ENCODE measurements around the gene MICAL2.

The MICAL2 gene

GRCh38 chr11:12092714-12093113 is 17.7 kb upstream of the MICAL2 start:
- TF ChIP-seq POU2F2 (IDR thresholded peaks at IDR 0.05; ENCODE audit: low read depth, low read length): no peak
- TF ChIP-seq TAF1 (IDR thresholded peaks at IDR 0.05; ENCODE audit: low read depth, low read length): no peak
- no peak for TF ChIP-seq POLR2AphosphoS5 (IDR thresholded peaks at IDR 0.05; ENCODE audit: low read depth, low read length)
- no peak for TF ChIP-seq PAX5 (IDR thresholded peaks at IDR 0.05; ENCODE audit: insufficient read depth, low read length, severe bottlenecking)
- no peak for TF ChIP-seq SPI1 (IDR thresholded peaks at IDR 0.05; ENCODE audit: low read depth, low read length)
- no peak for TF ChIP-seq POLR2A (IDR thresholded peaks at IDR 0.05; ENCODE audit: low read depth, low read length)
- DNase-seq (ENCODE audit: insufficient read length, low spot score) (no peak), FAIRE-seq (no peak)

GRCh38 chr11:12094872-12095800 is 15.3 kb upstream of the MICAL2 start:
- no peak for DNase-seq (ENCODE audit: insufficient read length, low spot score)
- FAIRE-seq: no peak
- TF ChIP-seq SPI1 (IDR thresholded peaks at IDR 0.05; ENCODE audit: low read depth, low read length): no peak
- TF ChIP-seq TAF1 (IDR thresholded peaks at IDR 0.05; ENCODE audit: low read depth, low read length): no peak
- TF ChIP-seq POLR2AphosphoS5 (IDR thresholded peaks at IDR 0.05; ENCODE audit: low read depth, low read length): no peak
- no peak for TF ChIP-seq PAX5 (IDR thresholded peaks at IDR 0.05; ENCODE audit: insufficient read depth, low read length, severe bottlenecking)
- TF ChIP-seq POU2F2 (IDR thresholded peaks at IDR 0.05; ENCODE audit: low read depth, low read length): no peak
- no peak for TF ChIP-seq POLR2A (IDR thresholded peaks at IDR 0.05; ENCODE audit: low read depth, low read length)

- TF ChIP-seq POLR2AphosphoS5 (IDR thresholded peaks at IDR 0.05; ENCODE audit: low read depth, low read length) (no peak), POU2F2 (IDR thresholded peaks at IDR 0.05; ENCODE audit: low read depth, low read length) (no peak), TAF1 (IDR thresholded peaks at IDR 0.05; ENCODE audit: low read depth, low read length) (no peak), SPI1 (IDR thresholded peaks at IDR 0.05; ENCODE audit: low read depth, low read length) (no peak), POLR2A (IDR thresholded peaks at IDR 0.05; ENCODE audit: low read depth, low read length) (no peak), PAX5 (IDR thresholded peaks at IDR 0.05; ENCODE audit: insufficient read depth, low read length, severe bottlenecking) (no peak)
- DNase-seq (ENCODE audit: insufficient read length, low spot score): no peak
- FAIRE-seq: no peak
Observed at GRCh38 chr11:12097219-12097618, 13.2 kb upstream of the MICAL2 start.

GRCh38 chr11:12098601-12099000 is 11.8 kb upstream of the MICAL2 start:
- TF ChIP-seq TAF1 (IDR thresholded peaks at IDR 0.05; ENCODE audit: low read depth, low read length) (no peak), SPI1 (IDR thresholded peaks at IDR 0.05; ENCODE audit: low read depth, low read length) (no peak), POU2F2 (IDR thresholded peaks at IDR 0.05; ENCODE audit: low read depth, low read length) (no peak), PAX5 (IDR thresholded peaks at IDR 0.05; ENCODE audit: insufficient read depth, low read length, severe bottlenecking) (no peak), POLR2A (IDR thresholded peaks at IDR 0.05; ENCODE audit: low read depth, low read length) (no peak), POLR2AphosphoS5 (IDR thresholded peaks at IDR 0.05; ENCODE audit: low read depth, low read length) (no peak)
- DNase-seq (ENCODE audit: insufficient read length, low spot score) (no peak), FAIRE-seq (no peak)

- TF ChIP-seq SPI1 (IDR thresholded peaks at IDR 0.05; ENCODE audit: low read depth, low read length): no peak
- TF ChIP-seq PAX5 (IDR thresholded peaks at IDR 0.05; ENCODE audit: insufficient read depth, low read length, severe bottlenecking): no peak
- TF ChIP-seq TAF1 (IDR thresholded peaks at IDR 0.05; ENCODE audit: low read depth, low read length): no peak
- no peak for TF ChIP-seq POLR2A (IDR thresholded peaks at IDR 0.05; ENCODE audit: low read depth, low read length)
- TF ChIP-seq POU2F2 (IDR thresholded peaks at IDR 0.05; ENCODE audit: low read depth, low read length): no peak
- TF ChIP-seq POLR2AphosphoS5 (IDR thresholded peaks at IDR 0.05; ENCODE audit: low read depth, low read length): no peak
- DNase-seq (ENCODE audit: insufficient read length, low spot score) (no peak), FAIRE-seq (no peak)
Observed at GRCh38 chr11:12099132-12099873, 11.1 kb upstream of the MICAL2 start.

GRCh38 chr11:12100429-12100828 is 10.0 kb upstream of the MICAL2 start:
- TF ChIP-seq PAX5 (IDR thresholded peaks at IDR 0.05; ENCODE audit: insufficient read depth, low read length, severe bottlenecking) (no peak), POU2F2 (IDR thresholded peaks at IDR 0.05; ENCODE audit: low read depth, low read length) (no peak), SPI1 (IDR thresholded peaks at IDR 0.05; ENCODE audit: low read depth, low read length) (no peak), POLR2A (IDR thresholded peaks at IDR 0.05; ENCODE audit: low read depth, low read length) (no peak), POLR2AphosphoS5 (IDR thresholded peaks at IDR 0.05; ENCODE audit: low read depth, low read length) (no peak), TAF1 (IDR thresholded peaks at IDR 0.05; ENCODE audit: low read depth, low read length) (no peak)
- FAIRE-seq: no peak
- DNase-seq (ENCODE audit: insufficient read length, low spot score): no peak

GRCh38 chr11:12100841-12101242 is 9.5 kb upstream of the MICAL2 start:
- FAIRE-seq (no peak), DNase-seq (ENCODE audit: insufficient read length, low spot score) (no peak)
- no peak for TF ChIP-seq POLR2AphosphoS5 (IDR thresholded peaks at IDR 0.05; ENCODE audit: low read depth, low read length)
- no peak for TF ChIP-seq TAF1 (IDR thresholded peaks at IDR 0.05; ENCODE audit: low read depth, low read length)
- no peak for TF ChIP-seq SPI1 (IDR thresholded peaks at IDR 0.05; ENCODE audit: low read depth, low read length)
- no peak for TF ChIP-seq PAX5 (IDR thresholded peaks at IDR 0.05; ENCODE audit: insufficient read depth, low read length, severe bottlenecking)
- TF ChIP-seq POU2F2 (IDR thresholded peaks at IDR 0.05; ENCODE audit: low read depth, low read length): no peak
- TF ChIP-seq POLR2A (IDR thresholded peaks at IDR 0.05; ENCODE audit: low read depth, low read length): no peak

GRCh38 chr11:12101318-12101717 is 9.1 kb upstream of the MICAL2 start:
- DNase-seq (ENCODE audit: insufficient read length, low spot score) (no peak), FAIRE-seq (no peak)
- TF ChIP-seq POLR2A (IDR thresholded peaks at IDR 0.05; ENCODE audit: low read depth, low read length) (no peak), SPI1 (IDR thresholded peaks at IDR 0.05; ENCODE audit: low read depth, low read length) (no peak), POU2F2 (IDR thresholded peaks at IDR 0.05; ENCODE audit: low read depth, low read length) (no peak), TAF1 (IDR thresholded peaks at IDR 0.05; ENCODE audit: low read depth, low read length) (no peak), POLR2AphosphoS5 (IDR thresholded peaks at IDR 0.05; ENCODE audit: low read depth, low read length) (no peak)
